ENCODE data around the gene DUOX1.

DUOX1 gene

DNA sequence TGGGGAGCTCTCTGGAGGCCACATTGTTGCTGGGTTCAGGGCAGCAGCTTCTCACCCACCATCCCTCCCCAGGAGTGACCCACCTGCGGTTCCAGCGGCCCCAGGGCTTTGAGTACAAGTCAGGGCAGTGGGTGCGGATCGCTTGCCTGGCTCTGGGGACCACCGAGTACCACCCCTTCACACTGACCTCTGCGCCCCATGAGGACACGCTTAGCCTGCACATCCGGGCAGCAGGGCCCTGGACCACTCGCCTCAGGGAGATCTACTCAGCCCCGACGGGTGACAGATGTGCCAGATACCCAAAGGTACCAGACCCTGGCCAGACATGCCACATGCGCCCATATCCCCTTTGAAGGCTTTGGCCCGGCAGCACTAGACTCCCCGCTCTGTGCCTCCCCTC is 31.9 kb downstream of the DUOX1 start:
- no peak for DNase-seq (ENCODE audit: extremely low read depth, low read depth)
- TF ChIP-seq, protein P1, sequence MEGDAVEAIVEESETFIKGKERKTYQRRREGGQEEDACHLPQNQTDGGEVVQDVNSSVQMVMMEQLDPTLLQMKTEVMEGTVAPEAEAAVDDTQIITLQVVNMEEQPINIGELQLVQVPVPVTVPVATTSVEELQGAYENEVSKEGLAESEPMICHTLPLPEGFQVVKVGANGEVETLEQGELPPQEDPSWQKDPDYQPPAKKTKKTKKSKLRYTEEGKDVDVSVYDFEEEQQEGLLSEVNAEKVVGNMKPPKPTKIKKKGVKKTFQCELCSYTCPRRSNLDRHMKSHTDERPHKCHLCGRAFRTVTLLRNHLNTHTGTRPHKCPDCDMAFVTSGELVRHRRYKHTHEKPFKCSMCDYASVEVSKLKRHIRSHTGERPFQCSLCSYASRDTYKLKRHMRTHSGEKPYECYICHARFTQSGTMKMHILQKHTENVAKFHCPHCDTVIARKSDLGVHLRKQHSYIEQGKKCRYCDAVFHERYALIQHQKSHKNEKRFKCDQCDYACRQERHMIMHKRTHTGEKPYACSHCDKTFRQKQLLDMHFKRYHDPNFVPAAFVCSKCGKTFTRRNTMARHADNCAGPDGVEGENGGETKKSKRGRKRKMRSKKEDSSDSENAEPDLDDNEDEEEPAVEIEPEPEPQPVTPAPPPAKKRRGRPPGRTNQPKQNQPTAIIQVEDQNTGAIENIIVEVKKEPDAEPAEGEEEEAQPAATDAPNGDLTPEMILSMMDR (IDR thresholded peaks at IDR 0.05; ENCODE audit: low read depth, low read length, missing control alignments): no peak
- no peak overlapping the region for H3K4me3 ChIP-seq (replicated peaks; ENCODE audit: low read depth, low read length)

DNA sequence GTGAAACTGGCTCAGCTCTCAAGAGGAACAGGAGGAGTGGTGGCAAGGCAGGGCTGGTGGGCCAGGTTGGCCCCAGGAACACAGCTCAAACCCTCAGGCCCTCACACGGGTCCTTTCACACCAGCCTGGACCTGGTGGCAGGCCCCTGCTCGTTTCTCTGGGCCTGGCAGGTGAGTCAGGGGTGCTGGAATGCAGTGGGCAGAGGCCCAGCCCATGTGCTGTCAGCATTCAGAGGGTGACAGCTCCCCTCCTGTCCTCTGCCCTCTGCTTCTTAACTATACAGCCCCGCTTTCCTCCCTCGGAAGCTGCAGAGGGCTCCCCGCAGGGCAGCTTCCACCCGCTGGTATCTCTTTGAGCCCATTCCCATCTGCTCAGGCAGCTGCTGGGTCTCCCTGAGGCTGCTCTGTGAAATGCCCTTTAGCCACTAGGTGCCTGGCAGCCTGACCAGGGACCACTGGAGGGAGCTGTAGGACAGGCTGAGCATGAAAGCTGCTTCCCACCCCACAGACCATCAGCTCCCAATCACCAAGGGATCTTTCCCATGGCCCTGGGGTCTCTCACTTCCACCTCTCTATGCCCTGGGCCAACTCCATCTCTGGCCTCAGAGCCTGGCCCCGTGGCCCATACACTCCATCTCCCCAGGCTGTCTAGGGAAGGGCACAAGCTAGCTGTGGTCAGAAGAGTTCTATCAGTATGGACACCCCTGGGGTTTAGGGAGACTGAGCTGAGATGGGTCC is 33.1 kb downstream of the DUOX1 start:
- H3K4me3 ChIP-seq (replicated peaks; ENCODE audit: low read depth, low read length): no peak overlapping the region
- peak; percentile 60 for DNase-seq (ENCODE audit: extremely low read depth, low read depth)
- TF ChIP-seq, protein P1 (IDR thresholded peaks at IDR 0.05; ENCODE audit: low read depth, low read length, missing control alignments): peak; percentile 92

DNA sequence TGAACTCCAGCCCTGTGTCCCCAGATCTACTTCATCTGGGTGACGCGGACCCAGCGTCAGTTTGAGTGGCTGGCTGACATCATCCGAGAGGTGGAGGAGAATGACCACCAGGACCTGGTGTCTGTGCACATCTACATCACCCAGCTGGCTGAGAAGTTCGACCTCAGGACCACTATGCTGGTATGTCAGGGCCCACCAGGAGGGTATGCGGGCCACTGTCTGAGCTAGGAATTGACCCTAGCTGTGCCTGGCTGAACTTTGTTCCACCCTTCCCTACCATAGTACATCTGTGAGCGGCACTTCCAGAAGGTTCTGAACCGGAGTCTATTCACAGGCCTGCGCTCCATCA is 33.7 kb downstream of the DUOX1 start:
- DNase-seq (ENCODE audit: extremely low read depth, low read depth): no peak
- TF ChIP-seq, protein P1 (IDR thresholded peaks at IDR 0.05; ENCODE audit: low read depth, low read length, missing control alignments): no peak
- H3K4me3 ChIP-seq (replicated peaks; ENCODE audit: low read depth, low read length): no peak overlapping the region

DNA sequence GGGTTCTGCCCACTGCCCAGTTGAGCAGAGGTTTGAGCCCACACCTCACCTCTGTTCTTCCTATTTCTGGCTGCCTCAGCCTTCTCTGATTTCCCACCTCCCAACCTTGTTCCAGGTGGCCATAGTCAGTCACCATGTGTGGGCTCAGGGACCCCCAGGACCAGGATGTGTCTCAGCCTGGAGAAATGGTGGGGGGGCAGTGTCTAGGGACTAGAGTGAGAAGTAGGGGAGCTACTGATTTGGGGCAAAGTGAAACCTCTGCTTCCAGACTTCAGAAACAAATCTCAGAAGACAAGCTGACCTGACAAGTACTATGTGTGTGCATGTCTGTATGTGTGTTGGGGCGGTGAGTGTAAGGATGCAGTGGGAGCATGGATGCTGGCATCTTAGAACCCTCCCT is 35.1 kb downstream of the DUOX1 start:
- TF ChIP-seq, protein P1 (IDR thresholded peaks at IDR 0.05; ENCODE audit: low read depth, low read length, missing control alignments): no peak
- DNase-seq (ENCODE audit: extremely low read depth, low read depth): no peak
- no peak overlapping the region for H3K4me3 ChIP-seq (replicated peaks; ENCODE audit: low read depth, low read length)

DNA sequence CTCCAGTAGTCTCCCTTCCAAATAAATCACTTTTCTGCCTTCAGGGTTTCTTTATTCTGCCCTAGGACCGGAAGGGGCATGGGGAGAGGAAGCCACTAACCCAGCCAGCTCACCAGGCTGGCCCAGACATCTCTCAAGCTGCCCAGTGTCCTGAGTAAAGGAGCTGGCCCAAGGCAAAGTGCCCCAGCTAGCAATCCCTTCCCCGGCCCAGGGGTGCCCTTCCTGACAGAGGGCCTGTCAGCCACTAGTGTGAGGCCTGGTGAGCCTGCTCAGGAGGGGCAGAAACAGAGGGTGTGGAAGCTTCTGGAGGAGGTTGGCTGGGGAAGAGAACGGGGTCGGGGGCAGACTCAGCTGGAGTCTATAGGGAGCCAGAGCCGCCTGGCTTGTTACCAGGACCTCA is 35.7 kb downstream of the DUOX1 start:
- TF ChIP-seq, protein P1 (IDR thresholded peaks at IDR 0.05; ENCODE audit: low read depth, low read length, missing control alignments): no peak
- no peak for DNase-seq (ENCODE audit: extremely low read depth, low read depth)
- H3K4me3 ChIP-seq (replicated peaks; ENCODE audit: low read depth, low read length): no peak overlapping the region

DNA sequence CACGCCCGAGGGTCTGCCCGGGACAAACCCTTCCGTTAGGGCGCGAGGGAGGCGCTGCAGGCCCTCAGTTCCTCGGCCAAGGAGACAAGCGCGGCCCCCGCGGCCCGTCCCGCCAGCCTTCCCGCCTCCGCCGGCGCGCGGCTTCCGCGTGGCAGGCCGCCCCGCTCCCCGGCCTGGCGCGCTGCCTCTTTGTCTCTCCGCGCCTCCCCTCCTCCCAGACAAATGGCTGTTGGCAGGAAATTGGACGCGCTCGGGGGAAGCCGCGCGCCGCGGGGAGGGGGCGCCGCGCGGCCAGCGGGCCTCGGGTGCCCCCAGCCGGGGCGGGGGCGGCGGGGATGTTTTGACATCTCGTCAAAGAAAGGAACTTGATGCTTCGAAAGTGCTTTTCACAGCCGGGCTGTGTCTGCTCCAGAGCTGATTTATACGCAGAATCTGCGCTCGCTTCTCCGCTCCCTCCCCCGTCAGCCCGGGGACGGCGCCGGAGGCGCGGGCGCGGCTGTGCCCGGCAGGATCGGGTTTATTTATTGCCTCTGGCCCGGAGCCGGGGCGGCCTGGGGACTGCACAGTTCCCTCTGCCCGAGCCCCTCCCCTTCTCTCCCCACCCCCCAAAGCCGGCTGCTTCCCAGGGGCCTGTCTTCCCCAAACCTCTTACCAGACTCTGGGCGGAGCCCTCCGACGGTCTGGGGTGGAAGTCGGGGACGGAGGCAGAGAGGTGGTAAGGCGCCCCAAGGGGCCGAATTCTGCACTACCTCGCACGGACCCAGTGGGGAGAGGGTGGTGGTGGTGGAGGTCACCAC is 37.2 kb downstream of the DUOX1 start:
- peak overlapping the region; percentile 34 for H3K4me3 ChIP-seq (replicated peaks; ENCODE audit: low read depth, low read length)
- TF ChIP-seq, protein P1 (IDR thresholded peaks at IDR 0.05; ENCODE audit: low read depth, low read length, missing control alignments): peak; percentile 59
- DNase-seq (ENCODE audit: extremely low read depth, low read depth): peak; percentile 47

All from HFF-Myc (cell line).